Measurements from ENCODE around the gene PLCB3.

The PLCB3 gene

GRCh38 chr11:64211181-64211872 lies 40.0 kb upstream of the PLCB3 start:
- no peak for DNase-seq (ENCODE audit: extremely low read depth, low read depth)
- TF ChIP-seq CTCF (IDR thresholded peaks at IDR 0.05; ENCODE audit: low read depth, low read length) = no peak

GRCh38 chr11:64216879-64217278 lies 34.5 kb upstream of the PLCB3 start:
- no peak for DNase-seq (ENCODE audit: extremely low read depth, low read depth)
- no peak for TF ChIP-seq CTCF (IDR thresholded peaks at IDR 0.05; ENCODE audit: low read depth, low read length)

- no peak for DNase-seq (ENCODE audit: extremely low read depth, low read depth)
- TF ChIP-seq CTCF (IDR thresholded peaks at IDR 0.05; ENCODE audit: low read depth, low read length) = no peak
Measured at GRCh38 chr11:64218628-64219353, 32.5 kb upstream of the PLCB3 start.

GRCh38 chr11:64219354-64219684 lies 32.0 kb upstream of the PLCB3 start:
- no peak for TF ChIP-seq CTCF (IDR thresholded peaks at IDR 0.05; ENCODE audit: low read depth, low read length)
- no peak for DNase-seq (ENCODE audit: extremely low read depth, low read depth)

GRCh38 chr11:64219755-64220154 lies 31.6 kb upstream of the PLCB3 start:
- TF ChIP-seq CTCF (IDR thresholded peaks at IDR 0.05; ENCODE audit: low read depth, low read length) = no peak
- no peak for DNase-seq (ENCODE audit: extremely low read depth, low read depth)

- TF ChIP-seq CTCF (IDR thresholded peaks at IDR 0.05; ENCODE audit: low read depth, low read length) = no peak
- no peak for DNase-seq (ENCODE audit: extremely low read depth, low read depth)
Measured at GRCh38 chr11:64220271-64220670, 31.1 kb upstream of the PLCB3 start.

- TF ChIP-seq CTCF (IDR thresholded peaks at IDR 0.05; ENCODE audit: low read depth, low read length) = no peak
- no peak for DNase-seq (ENCODE audit: extremely low read depth, low read depth)
Measured at GRCh38 chr11:64220798-64221197, 30.5 kb upstream of the PLCB3 start.
